Measurements from ENCODE around the gene COL4A1.
"Not testable (repeated sequence)": the region's sequence is repeated elsewhere in the genome, so short reads cannot be mapped to it uniquely, and the experiment has no call there.

COL4A1 gene

DNA sequence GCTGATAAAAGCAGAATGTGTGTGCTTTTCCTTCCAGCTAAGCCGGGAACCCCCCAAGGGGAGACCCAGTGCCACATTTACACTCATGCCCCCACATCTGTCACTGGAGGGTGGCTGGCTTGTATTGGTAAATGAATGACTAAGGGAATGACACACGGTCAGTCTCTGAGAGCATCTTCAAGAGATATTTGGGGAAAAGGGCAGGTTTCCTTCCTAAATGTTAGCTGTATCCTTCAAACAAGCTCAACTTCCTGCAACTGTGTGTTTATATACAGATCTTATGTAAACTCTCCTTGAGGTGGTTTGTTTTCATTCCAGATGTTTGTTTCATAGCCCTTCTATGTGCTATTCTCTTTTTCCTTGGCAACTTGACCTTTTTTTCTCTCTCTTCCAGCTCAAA is 192.6 kb downstream of the COL4A1 start:
- no peak for DNase-seq (ENCODE audit: low spot score)

DNA sequence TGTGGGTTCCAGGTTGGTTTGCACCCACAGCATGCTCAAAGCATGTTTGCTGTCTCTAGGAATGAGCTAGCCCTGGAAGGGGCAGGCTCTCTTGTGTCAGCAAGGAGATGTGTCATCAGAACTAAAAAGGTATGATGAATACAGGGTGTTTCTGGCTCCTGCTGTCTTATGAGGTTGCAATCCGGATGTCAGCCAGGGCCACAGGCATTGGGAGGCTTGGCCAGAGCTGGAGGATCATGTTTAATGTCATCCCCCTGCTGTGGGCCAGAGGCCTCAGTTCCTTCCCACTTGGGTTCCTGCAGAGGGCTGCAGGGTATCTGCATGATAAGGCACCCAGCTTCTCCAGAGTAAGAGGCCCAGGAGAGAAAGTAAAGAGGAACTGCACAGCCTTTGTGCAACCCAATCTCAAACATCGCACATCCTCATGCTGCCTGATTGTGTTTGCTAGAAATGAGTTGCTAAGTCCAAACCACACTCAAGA is 193.6 kb downstream of the COL4A1 start:
- DNase-seq (ENCODE audit: low spot score), result peak; percentile 16

DNA sequence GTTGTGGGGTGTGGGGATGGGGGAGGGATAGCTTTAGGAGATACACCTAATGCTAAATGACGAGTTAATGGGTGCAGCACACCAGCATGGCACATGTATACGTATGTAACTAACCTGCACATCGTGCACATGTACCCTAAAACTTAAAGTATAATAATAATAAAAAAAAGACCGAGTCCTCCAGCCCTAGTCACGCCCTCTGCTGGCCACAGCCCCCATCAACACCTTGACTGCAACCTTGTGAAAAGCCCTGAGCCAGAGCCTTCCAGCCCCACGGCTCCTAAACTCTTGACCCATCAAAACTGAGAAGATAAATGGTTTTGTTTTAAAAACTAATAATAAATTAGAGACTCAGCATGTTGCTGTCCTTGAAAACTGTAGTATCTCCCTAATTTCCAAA is 194.6 kb downstream of the COL4A1 start:
- not testable (repeated sequence) for DNase-seq (ENCODE audit: low spot score)

DNA sequence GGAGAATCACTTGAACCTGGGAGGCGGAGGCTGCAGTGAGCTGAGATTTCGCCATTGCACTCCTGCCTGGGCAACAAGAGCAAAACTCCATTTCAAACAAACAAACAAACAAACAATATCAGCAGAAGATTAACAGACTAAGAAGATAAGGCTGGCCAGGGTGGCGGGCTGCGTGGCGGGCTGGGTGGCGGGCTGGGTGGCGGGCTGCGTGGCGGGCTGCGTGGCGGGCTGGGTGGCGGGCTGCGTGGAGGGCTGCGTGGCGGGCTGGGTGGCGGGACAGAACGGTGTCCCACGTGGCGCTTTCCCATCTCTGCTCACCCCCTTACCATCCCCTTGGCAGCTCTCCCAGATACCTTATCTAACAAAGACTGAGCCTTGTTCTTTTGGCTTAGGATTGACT is 196.2 kb downstream of the COL4A1 start:
- DNase-seq (ENCODE audit: low spot score), result no peak

DNA sequence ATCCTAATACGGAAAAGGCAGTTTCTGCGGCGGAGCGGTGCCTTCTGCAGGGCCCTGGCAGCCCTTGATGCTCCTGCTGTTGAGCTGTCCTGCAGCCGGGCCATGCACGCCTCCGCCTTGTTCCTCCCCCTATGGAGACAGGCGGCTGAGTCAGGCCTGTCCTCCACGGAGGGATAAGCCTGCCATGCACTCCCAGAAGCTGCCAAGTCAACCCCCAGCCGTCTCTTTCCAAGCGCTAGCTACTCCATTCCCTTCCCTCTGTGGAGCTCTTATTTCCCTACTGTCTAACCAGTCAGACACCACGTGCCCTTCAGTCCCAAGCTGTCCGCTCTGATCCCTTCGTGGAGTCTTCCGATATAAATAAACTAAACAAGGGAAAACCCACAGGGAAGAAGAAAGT is 197.0 kb downstream of the COL4A1 start:
- DNase-seq (ENCODE audit: low spot score), result no peak

DNA sequence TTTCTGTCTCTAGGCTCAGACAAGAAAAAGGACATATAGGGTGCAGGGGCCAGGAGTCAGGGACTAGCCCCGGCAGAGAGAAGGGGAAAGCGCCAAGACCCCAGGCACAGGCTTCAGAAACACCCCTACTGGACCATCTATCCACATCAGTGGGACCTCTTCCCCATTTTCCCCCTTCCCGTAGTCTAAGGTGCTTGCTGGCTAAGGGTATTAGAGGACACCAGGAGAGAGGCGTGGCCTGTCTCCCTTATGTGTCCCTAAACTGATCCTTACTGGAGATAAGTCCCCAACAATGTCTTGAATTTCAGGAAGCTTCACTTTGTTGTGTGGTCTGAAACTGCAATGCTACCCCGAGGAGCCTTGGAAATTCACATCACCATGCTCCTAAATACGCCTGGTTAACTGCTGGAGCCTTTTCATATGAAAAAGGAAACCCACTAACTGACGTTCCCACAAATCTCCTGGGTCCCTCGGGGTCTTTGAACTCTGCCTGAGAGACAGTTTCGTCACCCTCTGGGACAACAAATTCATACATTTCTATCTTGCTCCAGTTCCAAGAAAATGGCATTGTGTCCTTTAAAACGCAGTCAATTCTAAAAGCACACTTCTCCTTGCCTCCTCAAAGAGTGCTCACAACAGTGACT is 197.7 kb downstream of the COL4A1 start:
- DNase-seq (ENCODE audit: low spot score), result no peak

DNA sequence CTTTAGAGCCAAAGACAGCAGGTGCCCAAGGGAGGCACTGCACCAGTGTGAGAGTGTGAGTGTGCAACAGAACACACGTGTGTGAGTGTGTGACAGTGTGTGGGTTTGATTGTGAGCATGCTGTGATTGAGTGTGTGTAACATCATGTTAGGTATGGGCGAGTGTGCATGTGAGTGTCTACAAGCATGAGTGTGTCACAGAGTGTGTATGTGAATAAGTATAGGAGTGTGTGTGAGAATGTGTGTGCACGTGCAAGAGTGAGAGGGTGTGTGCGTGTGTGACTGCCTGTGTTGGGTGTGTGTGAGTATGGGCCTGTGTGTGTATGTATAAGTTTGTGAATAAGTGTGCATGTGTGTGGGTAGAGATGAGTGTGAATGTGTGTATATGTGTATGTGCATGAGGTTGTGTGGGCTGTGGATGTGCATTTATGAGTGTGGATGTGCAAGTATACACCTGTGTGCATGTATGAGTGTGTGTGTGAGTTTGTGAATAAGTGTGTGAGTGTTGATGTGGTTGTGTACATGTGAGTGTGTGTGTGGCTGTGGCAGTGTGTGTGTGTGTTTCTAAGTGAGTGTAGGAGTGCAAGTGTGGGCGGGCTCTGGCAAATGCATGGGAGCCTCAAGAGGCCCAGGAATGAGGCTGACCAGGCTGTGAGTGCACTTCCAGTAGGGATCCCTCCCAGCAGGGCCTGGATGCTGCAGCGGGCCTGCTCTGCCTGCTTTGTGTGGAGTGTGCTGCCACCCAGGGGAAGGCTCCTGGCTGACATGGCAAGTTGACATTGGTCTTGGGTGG is 198.4 kb downstream of the COL4A1 start:
- peak; percentile 57 for DNase-seq (ENCODE audit: low spot score)

DNA sequence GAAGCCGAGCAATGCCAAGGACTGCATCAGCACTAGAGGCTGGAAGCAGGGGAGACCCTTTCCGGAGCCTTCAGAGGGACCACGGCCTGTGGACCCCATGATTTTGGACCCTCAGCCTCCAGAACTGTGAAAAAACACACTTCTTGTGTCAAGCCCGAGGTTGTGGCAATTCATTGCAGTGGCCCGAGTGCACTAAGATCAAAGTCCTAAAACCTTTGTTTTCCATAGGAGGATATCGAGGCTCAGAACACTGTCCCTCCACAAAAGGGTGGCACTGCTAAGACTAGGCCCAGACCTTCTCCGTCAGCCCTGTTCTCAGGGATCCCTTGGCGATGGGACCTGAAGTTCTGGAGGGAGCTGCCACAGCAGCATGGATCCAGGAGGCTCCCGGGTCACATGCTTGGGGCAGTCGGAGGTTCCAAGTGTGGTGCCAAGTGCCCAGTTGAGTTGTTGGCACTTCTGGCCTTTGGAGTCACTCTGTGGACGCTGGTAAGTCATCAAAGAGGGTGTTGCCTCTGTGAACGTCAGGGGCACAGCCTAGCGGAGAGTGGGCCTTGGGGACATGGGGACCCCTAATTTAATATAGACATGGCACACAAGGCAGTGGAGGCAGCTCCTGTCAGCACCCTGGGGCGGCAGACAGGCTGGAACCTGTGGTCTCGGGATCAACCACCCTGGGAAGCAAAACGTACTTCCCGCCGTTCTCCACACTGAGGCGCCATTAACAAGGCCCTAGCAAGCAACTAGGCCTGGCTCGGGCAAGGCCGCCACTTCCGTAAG is 199.2 kb downstream of the COL4A1 start:
- DNase-seq (ENCODE audit: low spot score), result no peak

DNA sequence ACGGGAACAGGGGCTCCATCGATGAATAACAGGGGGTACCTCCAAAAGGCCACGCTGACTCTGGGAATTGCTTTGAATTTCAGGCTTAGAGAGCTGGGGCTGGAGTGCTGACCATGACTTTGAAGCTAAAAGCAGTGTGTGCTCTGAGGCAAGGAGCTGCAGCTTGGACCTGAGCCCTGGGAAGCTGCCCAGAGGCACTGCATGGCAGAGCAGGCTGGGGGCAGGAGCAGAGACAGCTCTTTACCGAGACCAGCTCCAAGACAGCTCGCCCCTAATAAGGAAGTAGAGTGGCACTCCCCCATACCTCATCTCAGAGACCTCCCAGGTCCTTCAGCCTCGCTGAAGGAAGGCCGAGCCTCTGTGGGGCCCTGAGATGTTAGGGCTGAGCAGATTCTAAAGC is 200.2 kb downstream of the COL4A1 start:
- DNase-seq (ENCODE audit: low spot score), result no peak

DNA sequence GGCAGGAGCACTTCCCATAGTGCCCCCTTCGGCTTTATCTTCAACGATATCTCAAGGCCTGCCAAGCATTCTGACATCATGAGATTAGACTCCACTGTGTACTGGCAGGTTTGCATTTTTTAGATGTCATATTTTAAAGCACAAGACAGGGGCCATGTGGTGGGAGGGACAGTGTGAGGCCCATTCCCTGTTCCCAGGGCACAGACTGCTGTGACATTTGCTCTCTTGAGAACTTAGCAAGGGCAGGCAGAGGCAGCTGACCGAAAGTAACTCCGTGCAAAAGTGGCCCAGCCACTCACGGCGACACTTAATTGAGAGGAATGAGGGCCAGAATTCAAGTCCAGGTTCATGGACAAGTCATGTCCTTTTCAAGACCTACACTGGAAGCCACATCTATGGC is 201.8 kb downstream of the COL4A1 start:
- DNase-seq (ENCODE audit: low spot score), result no peak

DNA sequence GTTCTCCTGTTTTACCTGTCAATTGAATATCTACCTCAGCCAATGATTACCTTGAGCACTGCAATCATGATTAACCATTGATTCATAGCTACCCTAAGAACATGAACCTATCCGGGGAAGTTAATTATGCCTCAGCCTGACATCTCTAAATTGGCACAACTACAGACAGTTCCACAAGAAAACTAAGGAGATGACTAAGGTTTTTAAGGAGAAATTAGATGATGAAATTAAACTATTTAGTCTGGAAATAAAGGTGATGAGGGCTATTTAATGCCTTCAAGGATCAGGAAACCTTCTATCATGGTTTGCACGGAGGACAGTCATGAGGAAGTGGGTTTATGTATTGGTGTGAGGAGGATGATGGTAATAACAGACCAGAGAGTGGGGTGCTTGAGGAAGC is 203.4 kb downstream of the COL4A1 start:
- no peak for DNase-seq (ENCODE audit: low spot score)

DNA sequence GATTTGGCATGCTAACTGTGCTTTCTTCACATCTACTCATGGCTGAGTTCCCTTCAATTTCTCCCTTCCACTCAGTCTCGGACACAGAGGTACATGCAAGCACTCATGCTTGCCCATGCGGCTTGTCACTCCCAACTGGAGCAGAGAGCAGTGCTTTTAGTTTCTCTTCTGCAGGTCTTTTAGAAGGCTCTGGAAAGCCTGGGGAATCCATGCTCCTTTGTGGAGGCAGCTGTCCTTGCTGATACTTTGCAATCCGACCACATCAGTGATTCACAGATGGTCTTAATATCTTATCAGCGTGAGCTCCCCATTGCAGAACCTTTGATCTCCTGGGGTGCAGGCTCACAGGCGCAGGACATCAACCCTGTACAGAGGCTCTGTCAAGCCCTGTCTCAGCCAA is 203.9 kb downstream of the COL4A1 start:
- DNase-seq (ENCODE audit: low spot score), result no peak

DNA sequence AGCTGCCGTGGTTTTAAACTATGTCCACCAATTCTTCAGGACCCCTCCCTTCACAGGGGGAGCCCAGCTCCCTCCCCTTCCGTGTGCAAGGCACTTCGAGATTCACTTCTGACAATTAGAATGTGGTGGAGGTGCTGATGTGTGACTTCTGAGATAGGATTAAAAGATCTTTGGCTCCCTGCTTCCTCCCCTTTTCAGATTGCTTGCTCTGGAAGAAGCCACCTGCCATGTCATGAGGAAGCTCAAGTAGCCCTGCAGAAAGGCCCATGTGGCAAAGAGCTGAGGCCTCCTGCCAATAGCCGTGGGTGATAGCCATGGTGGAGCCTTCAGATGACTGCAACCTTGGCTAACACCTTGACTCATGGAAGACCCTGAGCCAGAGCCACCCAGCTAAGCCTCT is 204.9 kb downstream of the COL4A1 start:
- DNase-seq (ENCODE audit: low spot score), result no peak

DNA sequence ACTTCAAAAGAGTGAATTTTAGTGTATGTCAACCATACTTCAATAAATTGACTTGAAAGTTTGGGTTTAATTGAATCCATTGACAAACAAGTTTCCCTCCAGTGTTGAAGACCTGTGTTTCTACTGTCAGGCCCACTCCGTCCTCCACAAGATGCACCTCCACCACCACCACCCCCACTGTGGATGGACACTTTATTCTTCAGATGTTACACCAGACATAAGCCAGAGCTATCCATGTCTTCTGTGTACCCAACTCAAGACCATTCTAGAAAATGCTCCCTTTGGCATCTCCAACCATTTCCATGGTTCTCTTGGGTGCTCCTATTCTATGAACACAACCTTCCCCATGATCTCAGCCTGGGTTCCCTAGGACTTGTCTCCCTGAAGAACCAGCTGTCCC is 207.0 kb downstream of the COL4A1 start:
- DNase-seq (ENCODE audit: low spot score), result no peak
